DLD1 (cell line): ENCODE results near the gene S100B.

Source experiments
- in situ Hi-C: cut with HindIII; loops from 2 replicates; pipeline ENCODE4 v1.10.0; 2017; ENCODE audit warnings: low sequenced_read_pairs

S100B gene

DNA sequence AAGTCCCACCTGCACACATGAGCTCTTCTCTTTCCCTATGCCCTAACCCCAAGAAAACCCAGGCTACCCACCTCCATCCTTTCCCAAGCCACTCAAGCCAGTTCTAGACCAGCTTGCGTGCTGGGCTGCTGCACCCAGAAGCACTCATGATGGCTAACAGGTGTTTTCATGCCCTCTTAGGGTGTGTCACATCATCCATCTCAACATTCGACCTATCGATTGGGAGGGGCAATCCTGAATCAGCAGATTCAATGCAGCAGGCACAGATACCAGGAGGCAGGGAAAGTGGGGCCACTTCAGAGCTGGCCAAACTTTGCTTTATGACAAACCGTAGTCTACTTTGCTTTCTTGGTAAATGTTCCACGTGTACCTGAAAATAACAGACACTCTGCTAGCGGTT lies 24.0 kb upstream of the S100B start:
- in situ Hi-C loops, result no loop called here

DNA sequence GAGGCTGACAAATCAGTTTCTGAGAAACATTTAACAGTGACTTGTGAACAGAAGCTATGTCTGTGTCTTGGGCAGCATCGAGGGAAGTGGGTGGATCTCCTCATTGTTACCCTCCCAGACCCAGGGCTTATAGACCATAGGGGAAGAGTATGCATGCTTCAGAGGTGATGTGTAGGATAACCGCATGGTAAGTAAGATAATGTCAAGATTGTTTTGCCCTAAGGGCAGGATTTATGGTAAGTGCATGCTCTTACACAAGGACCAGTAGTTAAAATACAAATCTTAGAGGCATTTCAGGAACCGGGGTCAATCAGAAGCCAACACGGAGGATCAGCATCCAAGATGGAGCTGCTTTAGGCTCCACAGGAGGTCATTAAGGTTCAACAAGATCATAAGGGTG lies 22.8 kb upstream of the S100B start:
- in situ Hi-C loops, result no loop called here

DNA sequence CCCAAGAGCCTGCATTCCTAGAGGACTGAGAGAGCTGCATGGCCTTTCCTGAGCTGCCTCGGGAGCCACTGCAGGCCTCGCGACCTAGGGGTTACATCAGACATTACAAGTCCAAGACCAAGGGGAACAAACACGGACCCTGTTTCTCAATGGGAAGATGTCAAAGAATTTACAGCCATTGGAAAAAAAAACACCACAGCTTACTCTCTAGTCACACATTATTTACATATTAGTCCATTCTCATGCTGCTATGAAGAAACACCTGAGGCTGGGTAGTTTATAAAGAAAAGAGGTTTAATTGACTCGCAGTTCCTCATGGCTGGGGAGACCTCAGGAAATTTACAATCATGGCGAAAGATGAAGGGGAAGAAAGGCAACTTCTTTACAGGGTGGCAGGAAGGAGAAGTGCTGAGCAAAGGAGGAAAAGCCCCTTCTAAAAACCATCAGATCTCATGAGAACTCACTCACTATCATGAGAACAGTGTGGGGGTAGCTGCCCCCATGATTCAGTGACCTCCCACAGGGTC lies 22.2 kb upstream of the S100B start:
- in situ Hi-C loops, result no loop called here

DNA sequence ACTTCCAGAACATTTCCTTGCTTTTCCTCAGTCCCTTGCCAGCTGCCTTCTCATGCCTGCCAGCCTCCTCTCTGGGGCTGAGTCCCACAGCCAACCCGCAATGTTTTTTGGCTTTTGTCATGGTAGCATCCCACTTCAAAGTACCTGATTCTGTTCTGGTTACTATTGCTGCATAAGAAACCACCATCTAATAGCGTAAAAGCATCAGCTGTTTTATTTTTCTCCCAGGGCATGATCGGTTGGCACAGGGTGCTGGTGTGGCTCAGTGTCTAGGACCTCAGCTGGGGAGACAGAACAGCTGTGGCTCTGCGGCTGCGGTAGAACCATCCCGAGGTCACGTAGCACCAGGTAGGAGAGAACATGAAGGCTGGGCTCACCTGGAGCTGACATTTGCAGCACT lies 21.7 kb upstream of the S100B start:
- in situ Hi-C loops, result no loop called here

DNA sequence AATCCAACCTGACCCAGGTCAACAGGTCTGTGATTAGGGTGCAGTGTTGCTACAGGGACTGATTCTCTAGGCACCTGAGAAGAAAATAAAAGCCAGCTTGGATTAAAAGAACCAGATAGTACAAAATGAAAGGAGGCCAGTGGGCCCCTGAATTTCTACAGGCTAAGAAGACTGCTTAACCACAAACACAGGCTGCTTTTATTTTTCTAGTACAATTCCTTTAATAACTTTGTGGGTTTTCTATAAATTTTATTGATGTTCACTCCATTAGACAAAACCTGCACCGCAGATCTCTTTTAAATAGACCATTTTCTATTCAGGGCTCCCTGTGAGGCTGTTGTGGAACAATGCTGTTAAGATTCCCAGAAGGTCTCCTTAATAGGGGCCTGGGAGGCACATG lies 20.9 kb upstream of the S100B start:
- in situ Hi-C loops, result no loop called here

DNA sequence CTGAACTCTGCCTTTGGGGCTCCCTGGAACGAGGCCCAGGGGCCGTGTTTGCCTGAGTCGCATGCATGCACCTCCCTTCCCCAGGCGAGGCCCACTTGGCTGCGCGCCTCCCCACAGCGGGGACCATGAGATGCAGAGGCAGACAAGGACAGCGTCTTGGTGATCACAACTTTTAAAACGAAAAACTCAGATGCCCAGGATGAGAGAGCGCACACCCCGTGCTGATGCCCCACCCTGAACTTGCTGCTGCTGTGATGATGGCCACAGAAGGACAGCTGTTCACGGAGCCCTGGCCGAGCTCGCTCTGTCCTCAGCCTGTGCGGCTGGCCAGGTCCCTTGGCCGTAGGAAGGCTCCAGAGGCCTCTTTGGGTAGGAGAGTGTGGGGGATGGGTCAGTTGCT lies 19.2 kb upstream of the S100B start:
- in situ Hi-C loops, result no loop called here

DNA sequence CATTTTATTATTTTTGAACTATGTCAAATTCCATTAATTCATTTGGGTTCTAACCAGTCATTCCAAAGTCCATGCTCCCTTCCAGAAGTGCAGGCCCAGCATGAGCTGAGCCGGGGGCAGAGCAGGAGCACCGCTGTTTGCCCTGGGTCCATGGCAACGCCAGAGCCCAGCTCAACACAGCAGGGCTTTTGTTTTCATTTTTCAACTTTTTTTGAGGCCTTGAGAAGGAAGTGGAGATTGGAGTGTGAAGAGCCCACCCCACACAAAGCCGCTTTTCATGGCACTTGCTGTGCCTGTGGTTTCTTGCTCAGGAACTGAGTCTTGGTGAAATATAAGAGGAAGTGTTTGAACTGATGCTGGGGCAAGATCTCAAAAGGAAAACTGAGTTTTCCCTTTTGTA lies 17.3 kb upstream of the S100B start:
- in situ Hi-C loops, result no loop called here

DNA sequence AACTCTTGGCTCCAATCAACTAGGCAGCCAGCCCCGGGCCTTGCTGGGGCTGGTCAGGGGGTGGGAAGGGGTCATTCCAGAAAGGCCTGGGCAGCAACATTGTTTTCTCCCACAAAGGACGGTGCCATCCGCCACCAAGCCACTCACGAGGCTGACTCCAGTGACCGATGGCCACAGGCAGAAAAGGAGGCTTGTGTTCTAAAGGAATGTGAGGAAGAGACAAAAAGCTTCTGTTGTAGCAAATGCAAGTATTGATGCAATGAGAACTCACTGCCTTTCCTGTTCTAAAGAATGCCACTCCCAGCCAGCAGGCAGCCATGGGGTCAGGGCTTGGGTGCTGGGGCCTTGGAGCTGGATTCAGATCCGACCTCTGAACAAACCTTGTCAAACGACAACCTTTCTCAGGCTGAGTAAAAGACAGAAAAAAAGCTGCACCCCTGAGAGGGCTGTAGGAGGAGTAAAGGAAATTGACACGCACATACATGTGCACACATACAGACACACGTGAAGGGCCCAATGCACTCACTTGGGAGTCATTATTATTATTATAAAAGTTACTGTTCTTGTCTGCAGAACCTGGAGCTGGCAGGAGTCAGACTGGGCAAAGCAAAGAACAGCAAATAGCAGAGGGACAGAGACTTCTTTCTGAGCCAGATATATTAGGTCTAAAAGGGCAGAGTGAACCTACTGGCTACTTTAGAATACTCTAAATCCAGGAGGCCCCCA lies 16.7 kb upstream of the S100B start:
- in situ Hi-C loops, result no loop called here

DNA sequence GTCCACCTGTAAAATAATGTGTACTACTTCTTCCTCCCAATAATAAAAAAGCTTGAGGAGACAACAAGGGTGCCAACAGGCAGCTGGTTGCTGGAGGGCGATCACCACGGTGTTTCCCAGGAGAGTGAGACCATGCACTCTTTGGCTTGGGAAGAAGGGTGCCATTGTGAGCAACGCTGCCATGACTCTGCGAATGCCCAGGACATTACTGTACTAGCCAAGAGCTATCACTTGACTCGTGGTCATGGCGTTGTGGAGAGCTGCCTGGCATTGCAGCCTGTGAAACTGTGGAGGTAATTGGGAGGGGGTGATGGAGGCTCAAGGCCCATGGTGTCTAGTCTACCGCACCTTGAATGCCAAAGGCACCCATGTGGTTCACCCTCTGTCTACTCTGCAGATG lies 16.0 kb upstream of the S100B start:
- in situ Hi-C loops, result no loop called here

DNA sequence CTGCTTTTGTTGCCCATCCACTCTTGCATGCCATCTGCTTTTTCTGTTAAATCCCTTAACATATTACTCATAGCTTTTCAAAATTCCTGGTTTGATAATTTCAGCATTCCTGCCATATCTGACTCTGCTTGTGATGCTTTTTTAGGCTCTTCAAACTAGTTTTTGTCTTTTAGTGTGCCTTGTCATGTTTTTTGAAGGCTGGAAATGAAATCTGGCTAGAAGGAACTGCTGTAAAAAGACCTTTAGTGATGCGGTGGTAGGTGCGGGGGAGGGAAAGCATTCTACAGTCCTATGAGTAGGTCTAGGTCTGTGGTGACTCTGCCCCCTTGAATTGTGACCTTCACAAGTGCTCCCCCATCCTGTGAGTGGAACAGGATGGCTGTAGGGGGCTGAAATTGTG lies 15.0 kb upstream of the S100B start:
- in situ Hi-C loops, result no loop called here

DNA sequence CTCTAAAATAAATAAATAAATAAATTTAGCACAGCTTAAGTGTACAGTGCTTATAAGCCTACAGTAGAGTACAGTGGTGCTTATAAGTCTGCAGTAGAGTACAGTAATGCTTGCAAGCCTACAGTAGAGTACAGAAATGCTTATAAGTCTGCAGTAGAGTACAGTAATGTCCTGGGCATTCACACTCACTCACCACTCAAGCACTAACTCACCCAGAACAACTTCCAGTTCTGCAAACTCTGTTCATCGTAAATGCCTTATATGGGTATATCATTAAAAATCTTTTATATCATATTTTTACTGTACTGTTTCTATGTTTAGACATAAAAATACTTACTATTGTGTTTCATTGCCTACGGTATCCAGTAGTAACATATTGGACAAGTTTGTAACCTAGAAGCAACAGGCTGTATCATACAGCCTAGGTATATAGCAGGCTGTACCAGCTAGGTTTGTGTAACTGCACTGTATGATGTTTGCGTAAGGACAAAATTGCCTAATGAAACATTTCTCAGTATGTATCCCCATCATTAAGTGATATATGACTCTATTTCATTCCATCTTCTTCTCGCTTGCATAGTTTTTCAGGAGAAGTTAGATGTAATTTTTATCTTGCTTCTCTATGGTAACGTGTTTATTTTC lies 14.0 kb upstream of the S100B start:
- in situ Hi-C loops, result no loop called here

DNA sequence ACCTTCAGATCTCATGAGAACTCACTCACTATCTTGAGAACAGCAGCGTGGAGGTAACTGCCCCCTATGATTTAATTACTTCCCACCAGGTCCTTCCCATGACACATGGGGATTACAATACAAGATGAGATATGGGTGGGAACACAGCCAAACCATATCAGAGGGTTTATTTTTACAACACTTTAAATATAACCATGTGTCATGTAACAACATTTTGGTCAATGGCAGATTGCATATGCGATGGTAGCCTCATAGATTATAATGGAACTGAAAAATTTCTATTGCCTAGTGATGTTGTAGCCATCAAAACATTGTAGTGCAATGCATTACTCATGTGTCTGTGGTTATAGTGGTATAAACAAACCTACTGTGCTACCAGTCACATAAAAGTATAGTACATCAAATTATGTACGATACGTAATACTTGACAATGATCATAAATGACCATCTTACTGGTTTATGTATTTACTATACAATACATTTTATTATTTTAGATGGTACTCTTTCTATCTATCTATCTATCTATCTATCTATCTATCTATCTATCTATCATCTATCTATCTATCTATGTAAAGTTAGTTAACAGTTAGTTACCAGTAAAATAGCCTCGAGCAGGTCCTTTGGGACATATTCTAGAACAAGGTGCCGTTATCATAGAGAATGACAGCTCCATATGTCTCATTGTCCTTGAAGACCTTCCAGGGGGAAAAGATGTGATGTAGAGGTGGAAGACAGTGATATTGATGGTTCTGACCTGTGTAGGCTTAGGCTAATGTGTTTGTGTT lies 12.6 kb upstream of the S100B start:
- in situ Hi-C loops, result no loop called here

DNA sequence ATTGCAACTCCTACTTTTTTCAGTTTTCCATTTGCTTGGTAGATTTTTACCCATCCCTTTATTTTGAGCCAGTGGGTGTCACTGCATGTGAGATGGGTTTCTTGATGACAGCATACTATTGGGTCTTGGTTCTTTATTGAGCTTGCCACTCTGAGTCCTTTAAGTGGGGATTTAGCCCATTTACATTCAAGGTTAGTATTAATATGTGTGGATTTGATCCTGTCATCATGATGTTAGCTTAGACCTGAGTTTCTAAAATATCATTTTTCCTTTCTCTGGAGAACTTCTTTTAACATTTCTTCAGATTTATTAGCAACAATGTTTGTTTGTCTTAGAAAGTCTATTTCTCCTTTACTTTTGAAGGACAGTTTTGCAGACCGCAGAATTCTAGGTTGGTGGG lies 11.8 kb upstream of the S100B start:
- in situ Hi-C loops, result no loop called here

DNA sequence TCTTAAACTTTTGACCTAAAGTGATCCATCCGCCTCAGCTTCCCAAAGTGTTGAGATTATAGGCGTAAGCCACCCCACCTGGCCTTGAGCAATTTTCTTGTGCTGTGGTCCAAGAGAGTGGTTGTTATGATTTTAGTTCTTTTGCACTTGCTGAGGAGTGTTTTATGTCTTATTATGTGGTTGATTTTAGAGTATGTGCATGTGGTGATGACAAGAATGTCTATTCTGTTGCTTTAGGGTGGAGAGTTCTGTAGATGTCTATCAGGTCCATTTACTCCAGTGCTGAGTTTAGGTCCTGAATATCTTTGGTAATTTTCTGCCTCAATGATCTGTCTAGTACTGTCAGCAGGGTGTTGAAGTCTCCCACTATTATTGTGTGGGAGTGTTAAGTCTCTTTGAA lies 11.2 kb upstream of the S100B start:
- in situ Hi-C loops, result no loop called here

DNA sequence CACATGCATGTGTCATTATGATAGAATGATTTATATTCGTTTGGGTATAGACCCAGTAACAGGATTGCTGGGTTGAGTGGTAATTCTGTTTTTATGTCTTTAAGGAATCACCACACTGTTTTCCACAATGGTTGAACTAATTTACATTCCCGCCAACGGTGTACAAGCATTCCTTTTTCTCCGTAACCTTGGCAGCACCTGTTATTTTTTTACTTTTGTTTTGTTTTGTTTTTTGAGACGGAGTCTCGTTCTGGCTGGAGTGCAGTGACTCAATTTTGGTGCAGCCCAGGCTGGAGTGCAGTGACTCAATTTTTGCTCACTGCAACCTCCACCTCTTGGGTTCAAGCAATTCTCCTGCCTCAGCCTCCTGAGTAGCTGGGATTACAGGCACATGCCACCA lies 8.5 kb upstream of the S100B start:
- in situ Hi-C loops, result no loop called here

DNA sequence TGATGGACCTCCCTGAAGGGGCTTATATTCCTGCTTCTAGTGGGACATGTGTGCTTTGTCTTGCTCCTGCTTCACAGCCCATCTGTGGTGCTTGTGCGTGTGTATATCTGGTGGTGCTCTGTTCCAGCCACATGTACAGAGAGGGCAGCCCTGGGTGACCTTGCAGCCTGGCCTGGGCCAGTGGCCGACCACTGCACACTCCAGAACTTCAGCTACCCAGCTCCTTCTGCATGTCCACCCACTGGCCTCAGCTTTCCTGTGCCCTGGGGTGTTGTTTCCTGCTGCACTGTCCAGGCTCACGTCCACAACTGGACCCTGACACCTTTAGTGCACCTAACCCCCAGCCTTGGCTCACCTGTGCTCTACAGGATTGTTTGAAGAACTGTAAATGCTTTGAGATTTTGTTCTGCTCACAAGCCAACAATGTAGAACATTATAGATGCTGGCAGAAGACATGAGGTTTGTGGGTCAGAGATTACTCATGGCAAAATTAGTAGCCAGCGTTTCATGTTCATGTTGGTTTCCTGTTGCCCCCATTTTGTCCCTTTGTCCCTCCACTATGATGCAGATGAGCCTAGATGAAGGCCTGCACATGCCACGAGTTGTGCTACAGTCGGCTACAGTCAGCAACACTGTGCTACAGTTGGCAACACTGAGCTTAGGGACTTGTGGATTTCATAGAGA lies 5.3 kb upstream of the S100B start:
- in situ Hi-C loops, result no loop called here

DNA sequence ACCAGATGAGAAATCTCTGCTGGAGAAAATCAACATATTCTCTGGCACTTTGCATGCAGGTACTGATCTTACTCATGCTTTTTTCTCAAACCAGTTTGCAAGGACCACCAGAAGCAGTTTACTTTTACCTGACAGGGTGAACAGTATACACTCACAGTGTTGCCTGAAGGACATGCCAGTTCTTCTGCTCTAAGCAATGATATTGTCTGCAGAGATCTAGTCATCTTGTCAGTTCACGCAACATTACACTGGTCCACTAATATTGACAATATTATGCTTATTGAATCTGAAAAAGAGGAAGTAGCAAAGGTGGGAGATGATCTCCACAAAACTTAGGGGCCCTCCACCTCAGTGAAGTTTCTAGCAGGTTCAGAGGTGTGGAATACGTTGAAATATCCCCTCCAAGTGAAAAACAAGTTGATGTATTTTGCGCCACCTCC lies 3.8 kb upstream of the S100B start:
- in situ Hi-C loops, result no loop called here

DNA sequence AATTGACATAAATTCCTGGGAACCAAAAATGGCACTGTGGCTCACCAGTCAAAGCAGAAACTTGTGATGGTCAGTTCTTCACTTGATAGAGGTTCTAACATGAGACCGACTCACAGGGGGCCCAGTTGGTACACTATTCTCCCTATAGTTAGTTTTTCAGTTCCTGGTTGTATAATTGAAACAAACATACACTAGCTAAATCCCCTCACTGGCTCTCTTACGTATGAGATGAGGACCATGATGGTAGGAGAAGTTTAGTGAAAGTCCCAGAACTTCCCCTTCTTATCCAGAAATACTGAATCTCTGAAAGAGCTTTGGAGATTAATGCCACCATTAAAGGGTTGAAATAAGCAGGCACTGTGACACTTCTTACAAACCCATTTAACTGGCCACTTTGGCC lies 2.8 kb upstream of the S100B start:
- in situ Hi-C loops, result no loop called here

DNA sequence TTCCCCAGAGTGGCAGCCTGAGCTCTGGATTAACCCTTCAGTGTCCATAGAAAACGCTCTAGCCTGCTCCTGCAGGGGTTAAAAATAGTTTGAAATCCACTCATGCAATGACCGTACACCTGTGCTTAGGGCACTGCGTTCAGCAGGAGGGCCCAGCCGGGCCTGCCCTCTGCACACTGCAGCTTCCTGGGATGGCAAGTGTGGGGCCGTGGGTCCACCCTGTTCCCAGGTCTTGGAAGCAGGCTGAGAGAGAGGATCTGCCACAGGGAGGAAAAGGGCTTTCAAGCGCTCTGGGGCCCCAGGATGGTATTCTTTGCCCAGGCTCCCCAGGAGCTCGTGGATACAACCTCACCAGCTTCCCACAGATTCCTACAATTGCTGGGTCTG lies 1.5 kb upstream of the S100B start:
- in situ Hi-C loops, result no loop called here

DNA sequence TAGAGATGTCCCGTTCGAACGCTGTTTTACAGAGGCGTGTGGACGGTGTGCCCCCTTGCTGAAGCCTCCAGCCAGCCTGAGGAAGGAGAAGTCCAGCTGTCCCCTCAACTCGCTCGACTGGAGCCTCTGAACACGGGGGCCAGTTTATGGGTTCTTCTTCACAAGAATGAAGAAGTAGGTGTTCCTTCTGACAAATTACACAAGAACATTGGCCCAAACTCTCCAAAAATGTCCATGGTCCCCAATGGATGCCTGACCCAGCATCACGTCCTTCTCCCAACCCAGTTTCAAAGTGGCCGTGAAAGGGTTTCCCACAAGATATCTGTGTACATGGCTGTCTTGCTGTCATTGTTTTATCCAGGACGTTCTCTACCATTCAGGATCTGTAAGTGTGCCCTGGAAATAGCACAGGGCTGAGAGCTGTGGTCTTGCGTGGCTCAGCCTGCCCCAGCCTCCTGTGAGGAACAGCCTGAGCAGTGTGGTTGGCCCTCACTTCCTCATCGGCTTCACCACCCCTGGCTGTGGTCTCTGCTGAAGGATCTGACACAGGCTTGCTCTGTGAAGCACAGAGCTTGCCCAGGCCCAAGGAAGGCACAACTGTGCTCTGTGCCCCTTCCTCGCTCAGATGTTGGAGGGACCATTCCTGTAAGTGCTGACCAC lies 1.0 kb upstream of the S100B start:
- in situ Hi-C loops, result no loop called here
